ENCODE data around the gene CBX8. TPM values are rescaled to one million over a fixed set of nuclear protein-coding genes. Genes with fewer than 3 reads are reported as not detected.
"Not testable (repeated sequence)": the region's sequence is repeated elsewhere in the genome, so short reads cannot be mapped to it uniquely, and the experiment has no call there.

The CBX8 gene
- polyA plus RNA-seq, 3 donors from 2014 or later = 1.4 to 2.5 TPM; not detected in 1

DNA sequence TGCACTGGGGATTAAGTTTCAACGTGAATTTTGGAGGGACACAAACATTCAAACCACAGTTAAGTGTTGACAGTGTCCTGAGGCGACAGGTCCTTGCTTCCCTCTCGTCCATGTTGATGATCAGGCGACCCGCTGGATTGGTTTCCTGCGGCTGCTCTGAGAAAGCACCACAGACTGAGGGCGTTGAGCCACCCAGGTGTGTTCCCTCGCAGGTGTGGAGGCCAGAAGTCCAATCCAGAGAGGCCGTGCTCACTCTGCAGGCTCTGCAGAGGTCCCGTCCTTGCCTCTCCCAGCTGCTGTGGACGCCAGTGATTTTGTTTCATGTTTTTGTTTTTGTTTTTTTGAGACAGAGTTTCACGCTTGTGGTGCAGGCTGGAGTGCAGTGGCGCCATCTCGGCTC, 41.3 kb downstream of the CBX8 start:
- Mint-ChIP-seq H3K27ac (no peak overlapping the region), H3K27me3 (ENCODE audit: low read depth in 3 of 3) (peaks cover 6 to 13% (median 8%) of the 10 kb centered on the region in 3 donors), H3K4me3 (no peak overlapping the region), H3K9me3 (no peaks in the 10 kb centered on the region), H3K4me1 (no peaks in the 10 kb centered on the region), H3K36me3 (no peaks in the 10 kb centered on the region)
- no peak for DNase-seq

DNA sequence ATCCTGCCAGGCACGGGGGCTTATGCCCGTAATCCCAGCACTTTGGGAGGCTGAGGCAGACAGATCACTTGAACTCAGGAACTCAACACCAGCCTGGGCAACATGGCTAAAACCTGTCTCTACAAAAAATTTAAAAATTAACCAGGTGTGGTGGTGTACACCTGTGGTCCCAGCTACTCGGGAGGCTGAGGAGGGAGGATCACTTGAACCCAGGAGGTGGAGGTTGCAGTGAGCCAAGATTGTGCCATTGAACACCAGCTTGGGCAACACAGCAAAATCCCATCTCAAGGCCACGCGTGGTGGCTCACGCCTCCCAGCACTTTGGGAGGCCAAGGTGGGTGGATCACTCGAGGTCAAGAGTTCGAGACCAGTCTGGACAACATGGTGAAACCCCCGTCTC, 42.0 kb downstream of the CBX8 start:
- not testable (repeated sequence) for DNase-seq, H3K4me1 Mint-ChIP-seq, H3K9me3 Mint-ChIP-seq, H3K27ac Mint-ChIP-seq, H3K36me3 Mint-ChIP-seq, H3K4me3 Mint-ChIP-seq
- H3K27me3 Mint-ChIP-seq (ENCODE audit: low read depth in 3 of 3) = peaks cover 6 to 13% (median 9%) of the 10 kb centered on the region in 3 donors

DNA sequence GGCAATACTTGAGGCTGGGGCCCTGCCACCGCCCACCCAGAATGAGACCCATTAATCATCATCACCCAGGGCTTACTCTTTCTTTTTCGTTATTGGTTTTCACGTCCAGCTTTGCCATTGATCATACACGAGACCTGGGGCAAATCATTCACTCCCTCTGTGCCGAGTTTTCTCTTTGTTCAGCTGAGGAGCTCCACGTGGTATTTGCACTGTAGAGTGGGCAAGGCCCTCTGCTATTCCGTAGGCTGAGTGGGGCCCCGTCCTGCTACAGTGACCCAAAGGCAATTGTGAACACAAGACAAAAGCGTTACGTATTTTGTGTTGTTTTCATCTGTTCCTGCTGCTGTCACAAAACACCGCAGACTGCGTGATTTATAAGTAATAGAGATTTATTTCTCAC, 42.5 kb downstream of the CBX8 start:
- H3K4me1 Mint-ChIP-seq = no peaks in the 10 kb centered on the region
- DNase-seq = no peak
- H3K27ac Mint-ChIP-seq = no peak overlapping the region
- H3K36me3 Mint-ChIP-seq = no peaks in the 10 kb centered on the region
- H3K4me3 Mint-ChIP-seq = no peak overlapping the region
- no peaks in the 10 kb centered on the region for H3K9me3 Mint-ChIP-seq
- peaks cover 9 to 17% (median 13%) of the 10 kb centered on the region in 3 donors for H3K27me3 Mint-ChIP-seq (ENCODE audit: low read depth in 3 of 3)

DNA sequence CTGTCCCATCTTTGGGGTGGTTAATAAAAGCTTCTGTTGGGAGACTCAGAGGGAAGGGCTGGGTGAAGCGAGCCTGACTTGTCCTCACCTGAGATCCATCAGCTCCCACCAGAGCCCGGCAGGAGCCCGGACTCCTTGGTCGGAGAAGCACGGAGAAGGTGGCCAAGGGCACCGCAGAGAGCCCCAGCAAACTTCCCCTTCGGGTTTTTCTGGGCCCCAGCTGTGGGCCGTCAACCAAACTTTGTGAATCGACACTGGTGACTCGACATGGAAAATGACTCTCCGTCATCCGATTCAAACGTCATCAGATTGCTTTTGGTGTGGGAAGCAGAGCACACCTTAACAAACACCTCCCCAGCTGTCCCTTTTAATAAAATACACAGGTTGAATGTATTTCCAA, 44.7 kb downstream of the CBX8 start:
- H3K27me3 Mint-ChIP-seq (ENCODE audit: low read depth in 3 of 3) = peaks cover 6 to 23% (median 13%) of the 10 kb centered on the region in 3 donors
- no peak overlapping the region for H3K27ac Mint-ChIP-seq
- H3K4me3 Mint-ChIP-seq = no peak overlapping the region
- no peak for DNase-seq
- no peaks in the 10 kb centered on the region for H3K4me1 Mint-ChIP-seq
- no peaks in the 10 kb centered on the region for H3K9me3 Mint-ChIP-seq
- no peaks in the 10 kb centered on the region for H3K36me3 Mint-ChIP-seq

DNA sequence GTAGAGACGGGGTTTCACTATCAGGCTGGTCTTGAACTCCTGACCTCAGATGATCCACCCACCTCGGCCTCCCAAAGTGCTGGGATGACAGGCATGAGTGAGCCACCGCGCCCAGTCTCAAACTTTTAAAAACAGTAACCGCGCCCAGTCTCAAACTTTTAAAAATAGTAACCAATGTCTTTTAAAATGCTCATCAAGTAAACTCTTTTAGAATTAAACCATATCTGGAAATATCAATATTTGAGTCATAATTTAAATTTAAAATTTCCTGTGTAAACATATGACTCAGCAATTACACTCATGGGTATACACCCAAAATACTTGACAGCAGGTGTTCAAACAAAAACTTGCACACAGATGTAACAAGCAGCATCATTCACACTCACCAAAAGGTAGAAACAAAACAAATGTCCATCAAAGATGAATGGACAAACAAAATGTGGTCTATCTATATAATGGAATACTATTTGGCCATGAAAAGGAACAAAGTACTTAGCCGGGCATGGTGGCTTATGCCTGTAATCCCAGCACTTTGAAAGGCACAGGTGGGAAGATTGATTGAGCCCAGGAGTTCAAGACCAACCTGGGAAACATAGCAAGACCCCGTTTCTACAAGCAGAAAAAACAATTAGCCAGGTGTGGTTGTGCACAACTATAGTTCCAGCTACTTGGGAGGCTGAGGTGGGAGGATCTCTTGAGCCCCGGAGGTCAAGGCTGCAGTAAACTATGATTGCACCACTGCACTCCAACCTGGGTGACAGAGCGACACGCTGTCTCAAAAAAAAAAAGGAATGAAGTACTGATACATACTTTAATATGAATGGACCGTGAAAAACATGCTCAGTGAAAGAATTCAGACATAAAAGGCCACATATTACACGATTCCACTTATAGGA, 46.0 kb downstream of the CBX8 start:
- H3K27ac Mint-ChIP-seq = no peak overlapping the region
- H3K4me3 Mint-ChIP-seq = no peak overlapping the region
- H3K4me1 Mint-ChIP-seq = peaks cover 0 to 4% of the 10 kb centered on the region in 2 donors
- DNase-seq = no peak
- H3K27me3 Mint-ChIP-seq (ENCODE audit: low read depth in 3 of 3) = peaks cover 10 to 24% (median 16%) of the 10 kb centered on the region in 3 donors
- no peaks in the 10 kb centered on the region for H3K36me3 Mint-ChIP-seq
- no peaks in the 10 kb centered on the region for H3K9me3 Mint-ChIP-seq

GRCh38 chr17:79749958-79750357, 46.9 kb downstream of the CBX8 start:
- Mint-ChIP-seq H3K4me1 (peaks cover 4 to 10% of the 10 kb centered on the region in 2 donors), H3K27me3 (ENCODE audit: low read depth in 3 of 3) (peaks cover 10 to 28% (median 19%) of the 10 kb centered on the region in 3 donors), H3K36me3 (no peaks in the 10 kb centered on the region), H3K27ac (no peak overlapping the region), H3K4me3 (no peak overlapping the region), H3K9me3 (no peaks in the 10 kb centered on the region)
- DNase-seq = no peak

- Mint-ChIP-seq H3K4me1 (peaks cover 4 to 10% of the 10 kb centered on the region in 2 donors), H3K4me3 (no peak overlapping the region), H3K36me3 (no peaks in the 10 kb centered on the region), H3K27ac (no peak overlapping the region), H3K27me3 (ENCODE audit: low read depth in 3 of 3) (peaks cover 10 to 28% (median 19%) of the 10 kb centered on the region in 3 donors), H3K9me3 (no peaks in the 10 kb centered on the region)
- DNase-seq = no peak
These were observed 47.6 kb downstream of the CBX8 start for GRCh38 chr17:79749156-79749815.

- Mint-ChIP-seq H3K36me3 (no peaks in the 10 kb centered on the region), H3K27me3 (ENCODE audit: low read depth in 3 of 3) (peaks cover 10 to 29% (median 18%) of the 10 kb centered on the region in 3 donors), H3K27ac (no peak overlapping the region), H3K4me3 (no peak overlapping the region), H3K9me3 (no peaks in the 10 kb centered on the region), H3K4me1 (peaks cover 4 to 10% of the 10 kb centered on the region in 2 donors)
- DNase-seq = no peak
These were observed 48.4 kb downstream of the CBX8 start for GRCh38 chr17:79748295-79749099.

DNA sequence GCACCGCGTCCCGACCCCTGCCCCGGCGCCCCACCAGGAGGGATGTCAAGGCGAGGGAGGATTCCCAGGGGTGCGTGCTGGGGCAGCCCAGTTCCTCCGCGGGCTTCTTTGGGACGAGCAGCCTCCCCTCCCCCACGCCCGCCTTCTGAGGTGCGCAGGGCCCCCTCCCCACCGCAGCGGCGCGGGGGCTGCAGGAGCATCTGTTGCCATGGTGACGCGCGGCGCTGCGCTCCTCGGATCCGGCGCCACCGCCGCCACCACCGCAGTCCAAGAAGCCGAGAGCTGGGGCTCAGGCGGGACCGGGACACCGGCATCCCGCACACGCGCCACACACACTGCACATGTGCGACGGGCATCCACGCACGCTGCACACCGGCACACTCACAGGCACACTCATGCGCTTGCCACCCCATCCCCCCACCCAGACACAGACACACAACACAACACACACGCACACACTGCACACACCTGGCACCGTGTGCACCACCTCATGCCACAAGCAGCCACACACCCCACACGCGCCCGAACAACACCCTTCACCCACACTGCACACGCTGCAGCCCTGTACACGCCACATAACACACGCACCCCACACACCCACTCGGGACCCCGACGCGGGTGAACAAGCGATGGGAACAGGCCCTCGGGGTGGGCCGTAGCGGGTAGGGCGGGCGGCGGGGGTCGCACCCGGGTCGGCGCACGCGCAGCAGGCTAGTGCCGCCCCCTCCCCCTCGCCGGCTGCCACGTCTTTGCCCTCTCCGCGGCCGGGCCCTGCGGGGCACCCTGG, 49.2 kb downstream of the CBX8 start:
- H3K4me1 Mint-ChIP-seq = peaks cover 4 to 10% of the 10 kb centered on the region in 2 donors
- DNase-seq = no peak
- H3K27me3 Mint-ChIP-seq (ENCODE audit: low read depth in 3 of 3) = peaks cover 10 to 27% (median 15%) of the 10 kb centered on the region in 3 donors
- H3K9me3 Mint-ChIP-seq = no peaks in the 10 kb centered on the region
- no peak overlapping the region for H3K27ac Mint-ChIP-seq
- no peak overlapping the region for H3K4me3 Mint-ChIP-seq
- H3K36me3 Mint-ChIP-seq = no peaks in the 10 kb centered on the region

GRCh38 chr17:79746889-79747507, 49.9 kb downstream of the CBX8 start:
- peaks cover 10 to 27% (median 15%) of the 10 kb centered on the region in 3 donors for H3K27me3 Mint-ChIP-seq (ENCODE audit: low read depth in 3 of 3)
- peaks cover 4 to 10% of the 10 kb centered on the region in 2 donors for H3K4me1 Mint-ChIP-seq
- no peaks in the 10 kb centered on the region for H3K9me3 Mint-ChIP-seq
- H3K27ac Mint-ChIP-seq = no peak overlapping the region
- H3K4me3 Mint-ChIP-seq = peak overlapping the region in 1 of 5 donors; percentile 33
- no peak for DNase-seq
- no peaks in the 10 kb centered on the region for H3K36me3 Mint-ChIP-seq

DNA sequence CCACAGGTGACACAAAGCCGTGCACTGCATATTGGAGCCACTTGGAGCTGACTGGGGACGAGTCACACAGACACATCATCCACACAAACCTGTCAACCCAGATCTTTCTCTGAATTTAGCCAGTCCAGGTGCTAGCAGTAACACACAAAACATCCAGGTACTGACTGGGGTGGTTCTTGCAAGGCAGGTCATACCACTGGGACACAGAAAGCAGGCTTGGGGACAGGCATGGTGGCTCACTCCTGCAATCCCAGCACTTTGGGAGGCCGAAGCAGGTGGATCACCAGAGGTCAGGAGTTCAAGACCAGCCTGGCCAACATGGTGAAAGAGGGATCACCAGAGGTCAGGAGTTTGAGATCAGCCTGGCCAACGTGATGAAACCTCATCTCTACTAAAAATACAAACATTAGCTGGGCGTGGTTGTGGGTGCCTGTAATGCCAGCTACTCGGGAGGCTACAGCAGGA, 51.2 kb downstream of the CBX8 start:
- peak overlapping the region in 4 of 5 donors; percentile 5 to 50 (median 37) for H3K4me3 Mint-ChIP-seq
- H3K27ac Mint-ChIP-seq = no peak overlapping the region
- peaks cover 8 to 22% (median 14%) of the 10 kb centered on the region in 3 donors for H3K27me3 Mint-ChIP-seq (ENCODE audit: low read depth in 3 of 3)
- H3K9me3 Mint-ChIP-seq = no peaks in the 10 kb centered on the region
- no peaks in the 10 kb centered on the region for H3K36me3 Mint-ChIP-seq
- DNase-seq = no peak
- peaks cover 4 to 10% of the 10 kb centered on the region in 2 donors for H3K4me1 Mint-ChIP-seq

DNA sequence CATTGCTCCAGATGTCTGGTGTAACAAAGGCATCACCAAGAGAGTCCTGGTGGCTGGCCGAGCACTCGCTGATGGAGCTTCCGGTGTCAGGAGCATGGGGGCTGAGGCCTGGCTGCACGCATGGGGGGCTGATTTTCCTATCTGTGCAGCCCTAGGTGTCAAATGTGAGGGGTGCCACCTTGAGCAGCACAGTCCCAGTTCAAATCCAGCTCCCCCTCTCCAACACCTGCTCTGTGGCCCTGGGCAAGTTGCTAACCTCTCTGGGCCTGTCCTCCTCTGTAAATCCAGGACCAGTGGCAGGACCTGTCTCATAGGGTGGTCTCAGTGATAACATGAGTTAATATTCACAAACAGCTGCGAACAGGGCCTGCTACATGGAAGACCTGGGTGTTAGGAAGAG, 53.3 kb downstream of the CBX8 start:
- Mint-ChIP-seq H3K4me3 (no peak overlapping the region), H3K36me3 (no peaks in the 10 kb centered on the region), H3K4me1 (peaks cover 4 to 10% of the 10 kb centered on the region in 2 donors), H3K27me3 (ENCODE audit: low read depth in 3 of 3) (peaks cover 15 to 17% (median 15%) of the 10 kb centered on the region in 3 donors), H3K9me3 (no peaks in the 10 kb centered on the region), H3K27ac (no peak overlapping the region)
- no peak for DNase-seq
